ENCODE data around the gene USF2. TPM values are rescaled to one million over a fixed set of nuclear protein-coding genes. Genes with fewer than 3 reads are reported as not detected.

The USF2 gene
- polyA plus RNA-seq, 1 donor from 2014 or later, result 107 TPM

DNA sequence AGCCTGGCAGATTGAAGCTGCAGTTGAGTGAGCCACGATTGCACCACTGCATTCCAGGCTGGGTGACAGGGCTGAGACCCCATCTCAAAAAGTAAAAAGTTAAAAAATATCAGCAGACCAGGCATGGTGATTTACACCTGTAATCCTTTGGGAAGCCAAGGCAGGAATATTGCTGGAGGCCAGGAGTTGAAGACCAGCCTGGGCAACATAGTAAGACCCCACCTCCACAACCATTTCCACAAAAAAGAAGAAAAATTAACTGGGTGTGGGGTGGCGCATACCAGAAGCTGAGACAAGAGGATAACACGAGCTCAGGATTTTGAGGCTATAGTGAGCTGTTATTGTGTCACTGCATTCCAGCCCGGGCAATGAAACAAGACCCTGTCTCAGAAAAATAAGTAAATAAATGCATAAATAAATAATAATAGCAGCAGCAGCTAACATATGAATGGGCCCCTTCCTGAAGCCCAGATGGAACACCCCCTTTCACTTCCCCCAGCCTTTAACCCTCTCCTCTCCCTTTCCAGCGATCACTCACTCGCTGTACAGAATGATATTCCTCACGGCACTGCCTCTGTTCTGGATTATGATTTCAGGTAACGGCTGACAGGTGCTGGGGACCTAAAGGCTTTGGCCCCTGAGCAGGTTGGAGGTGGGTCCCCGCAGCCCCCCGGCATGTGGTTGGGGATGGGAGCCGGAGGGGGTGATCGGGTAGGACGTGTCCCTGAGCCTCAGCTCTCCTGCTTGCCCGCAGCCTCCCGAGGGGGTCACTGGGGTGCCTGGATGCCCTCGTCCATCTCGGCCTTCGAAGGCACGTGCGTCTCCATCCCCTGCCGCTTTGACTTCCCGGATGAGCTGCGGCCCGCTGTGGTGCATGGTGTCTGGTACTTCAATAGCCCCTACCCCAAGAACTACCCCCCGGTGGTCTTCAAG is 26.4 kb downstream of the USF2 start:
- Histone ChIP-seq H3K9me2 (ENCODE audit: insufficient read depth, low read length) (no peaks in the 10 kb centered on the region), H3K9me3 (ENCODE audit: low read length) (no peaks in the 10 kb centered on the region), H3F3A (ENCODE audit: insufficient read depth, low read length, poor library complexity, severe bottlenecking) (no peaks in the 10 kb centered on the region), H4K20me1 (ENCODE audit: insufficient read depth) (no peaks in the 10 kb centered on the region), H3K4me2 (ENCODE audit: low read length) (no peak overlapping the region), H3K9ac (ENCODE audit: low read length) (no peak overlapping the region), H2AFZ (ENCODE audit: low read depth, low read length) (no peak overlapping the region), H3K4me3 (ENCODE audit: low read length) (no peak overlapping the region), H3K27me3 (ENCODE audit: insufficient read depth, low read depth, low read length) (no peaks in the 10 kb centered on the region), H3K79me2 (replicated peaks; ENCODE audit: insufficient read depth, low read length) (no peaks in the 10 kb centered on the region), H3K27ac (ENCODE audit: low read length) (no peak overlapping the region), H3K36me3 (ENCODE audit: insufficient read depth, low read length) (no peaks in the 10 kb centered on the region)
- TF ChIP-seq RAD21 (conservative IDR thresholded peaks at IDR 0.05), result no peak
- TF ChIP-seq SMC3 (conservative IDR thresholded peaks at IDR 0.05; ENCODE audit: poor library complexity), result no peak
- TF ChIP-seq EZH2 (IDR thresholded peaks at IDR 0.05; ENCODE audit: borderline replicate concordance, insufficient read depth, low read length, poor library complexity, severe bottlenecking), result no peak
- TF ChIP-seq, protein P1, sequence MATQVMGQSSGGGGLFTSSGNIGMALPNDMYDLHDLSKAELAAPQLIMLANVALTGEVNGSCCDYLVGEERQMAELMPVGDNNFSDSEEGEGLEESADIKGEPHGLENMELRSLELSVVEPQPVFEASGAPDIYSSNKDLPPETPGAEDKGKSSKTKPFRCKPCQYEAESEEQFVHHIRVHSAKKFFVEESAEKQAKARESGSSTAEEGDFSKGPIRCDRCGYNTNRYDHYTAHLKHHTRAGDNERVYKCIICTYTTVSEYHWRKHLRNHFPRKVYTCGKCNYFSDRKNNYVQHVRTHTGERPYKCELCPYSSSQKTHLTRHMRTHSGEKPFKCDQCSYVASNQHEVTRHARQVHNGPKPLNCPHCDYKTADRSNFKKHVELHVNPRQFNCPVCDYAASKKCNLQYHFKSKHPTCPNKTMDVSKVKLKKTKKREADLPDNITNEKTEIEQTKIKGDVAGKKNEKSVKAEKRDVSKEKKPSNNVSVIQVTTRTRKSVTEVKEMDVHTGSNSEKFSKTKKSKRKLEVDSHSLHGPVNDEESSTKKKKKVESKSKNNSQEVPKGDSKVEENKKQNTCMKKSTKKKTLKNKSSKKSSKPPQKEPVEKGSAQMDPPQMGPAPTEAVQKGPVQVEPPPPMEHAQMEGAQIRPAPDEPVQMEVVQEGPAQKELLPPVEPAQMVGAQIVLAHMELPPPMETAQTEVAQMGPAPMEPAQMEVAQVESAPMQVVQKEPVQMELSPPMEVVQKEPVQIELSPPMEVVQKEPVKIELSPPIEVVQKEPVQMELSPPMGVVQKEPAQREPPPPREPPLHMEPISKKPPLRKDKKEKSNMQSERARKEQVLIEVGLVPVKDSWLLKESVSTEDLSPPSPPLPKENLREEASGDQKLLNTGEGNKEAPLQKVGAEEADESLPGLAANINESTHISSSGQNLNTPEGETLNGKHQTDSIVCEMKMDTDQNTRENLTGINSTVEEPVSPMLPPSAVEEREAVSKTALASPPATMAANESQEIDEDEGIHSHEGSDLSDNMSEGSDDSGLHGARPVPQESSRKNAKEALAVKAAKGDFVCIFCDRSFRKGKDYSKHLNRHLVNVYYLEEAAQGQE (IDR thresholded peaks at IDR 0.05; ENCODE audit: borderline replicate concordance), result no peak
- TF ChIP-seq, protein P2, sequence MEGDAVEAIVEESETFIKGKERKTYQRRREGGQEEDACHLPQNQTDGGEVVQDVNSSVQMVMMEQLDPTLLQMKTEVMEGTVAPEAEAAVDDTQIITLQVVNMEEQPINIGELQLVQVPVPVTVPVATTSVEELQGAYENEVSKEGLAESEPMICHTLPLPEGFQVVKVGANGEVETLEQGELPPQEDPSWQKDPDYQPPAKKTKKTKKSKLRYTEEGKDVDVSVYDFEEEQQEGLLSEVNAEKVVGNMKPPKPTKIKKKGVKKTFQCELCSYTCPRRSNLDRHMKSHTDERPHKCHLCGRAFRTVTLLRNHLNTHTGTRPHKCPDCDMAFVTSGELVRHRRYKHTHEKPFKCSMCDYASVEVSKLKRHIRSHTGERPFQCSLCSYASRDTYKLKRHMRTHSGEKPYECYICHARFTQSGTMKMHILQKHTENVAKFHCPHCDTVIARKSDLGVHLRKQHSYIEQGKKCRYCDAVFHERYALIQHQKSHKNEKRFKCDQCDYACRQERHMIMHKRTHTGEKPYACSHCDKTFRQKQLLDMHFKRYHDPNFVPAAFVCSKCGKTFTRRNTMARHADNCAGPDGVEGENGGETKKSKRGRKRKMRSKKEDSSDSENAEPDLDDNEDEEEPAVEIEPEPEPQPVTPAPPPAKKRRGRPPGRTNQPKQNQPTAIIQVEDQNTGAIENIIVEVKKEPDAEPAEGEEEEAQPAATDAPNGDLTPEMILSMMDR (IDR thresholded peaks at IDR 0.05; ENCODE audit: poor library complexity, severe bottlenecking), result no peak
- TF ChIP-seq POLR2AphosphoS5 (IDR thresholded peaks at IDR 0.05), result no peak
- TF ChIP-seq TAF1 (IDR thresholded peaks at IDR 0.05; ENCODE audit: low read depth), result no peak
- no peak for TF ChIP-seq EP300 (conservative IDR thresholded peaks at IDR 0.05; ENCODE audit: poor library complexity, severe bottlenecking)

DNA sequence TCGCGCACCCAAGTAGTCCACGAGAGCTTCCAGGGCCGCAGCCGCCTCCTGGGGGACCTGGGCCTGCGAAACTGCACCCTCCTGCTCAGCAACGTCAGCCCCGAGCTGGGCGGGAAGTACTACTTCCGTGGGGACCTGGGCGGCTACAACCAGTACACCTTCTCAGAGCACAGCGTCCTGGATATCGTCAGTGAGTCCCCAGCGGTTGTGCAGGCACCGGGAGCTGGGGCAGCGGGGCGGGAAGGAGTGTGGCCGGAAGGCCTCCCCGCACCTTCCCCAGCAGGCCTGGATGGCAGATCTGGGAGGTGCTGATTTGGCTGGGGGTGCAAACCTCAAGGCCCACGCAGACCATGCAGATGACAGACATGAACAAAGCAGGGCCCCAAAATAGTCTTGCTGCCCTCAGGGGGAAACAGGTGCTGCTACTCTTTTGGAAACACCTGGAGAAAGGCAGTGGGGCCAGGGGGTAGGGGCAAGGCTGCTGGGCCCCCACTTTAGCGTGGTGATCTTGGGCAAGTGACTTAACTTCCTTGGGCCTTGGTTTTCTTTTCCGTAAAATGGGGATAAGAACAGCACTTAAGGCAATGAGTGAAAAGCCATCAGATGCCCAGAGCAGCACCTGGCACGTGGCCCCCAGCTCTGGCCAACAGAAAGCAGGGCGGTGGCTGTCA is 27.2 kb downstream of the USF2 start:
- no peaks in the 10 kb centered on the region for H3K9me3 ChIP-seq (ENCODE audit: low read length)
- H3K79me2 ChIP-seq (replicated peaks; ENCODE audit: insufficient read depth, low read length), result no peaks in the 10 kb centered on the region
- H3K4me2 ChIP-seq (ENCODE audit: low read length), result no peak overlapping the region
- TF ChIP-seq POLR2AphosphoS5 (IDR thresholded peaks at IDR 0.05) (no peak), TAF1 (IDR thresholded peaks at IDR 0.05; ENCODE audit: low read depth) (no peak), SMC3 (conservative IDR thresholded peaks at IDR 0.05; ENCODE audit: poor library complexity) (no peak), EP300 (conservative IDR thresholded peaks at IDR 0.05; ENCODE audit: poor library complexity, severe bottlenecking) (no peak), EZH2 (IDR thresholded peaks at IDR 0.05; ENCODE audit: borderline replicate concordance, insufficient read depth, low read length, poor library complexity, severe bottlenecking) (no peak)
- H3K27me3 ChIP-seq (ENCODE audit: insufficient read depth, low read depth, low read length), result no peaks in the 10 kb centered on the region
- no peak overlapping the region for H3K4me3 ChIP-seq (ENCODE audit: low read length)
- no peaks in the 10 kb centered on the region for H3F3A ChIP-seq (ENCODE audit: insufficient read depth, low read length, poor library complexity, severe bottlenecking)
- no peaks in the 10 kb centered on the region for H4K20me1 ChIP-seq (ENCODE audit: insufficient read depth)
- no peak overlapping the region for H3K9ac ChIP-seq (ENCODE audit: low read length)
- no peaks in the 10 kb centered on the region for H3K9me2 ChIP-seq (ENCODE audit: insufficient read depth, low read length)
- H3K27ac ChIP-seq (ENCODE audit: low read length), result no peak overlapping the region
- H2AFZ ChIP-seq (ENCODE audit: low read depth, low read length), result no peak overlapping the region
- no peaks in the 10 kb centered on the region for H3K36me3 ChIP-seq (ENCODE audit: insufficient read depth, low read length)

All from neural cell (in vitro differentiated cells).